MM.1S (cell line): ENCODE measurements around the gene PASD1.

Experiments used
- CTCF ChIP-seq: fragments of 300-600 bp; sonication (generic); IDR thresholded peaks from 2 replicates; pipeline ENCODE4 v1.5.1; 2016; ENCODE audit warnings: antibody characterized with exemption, low read length, mixed read lengths
- EZH2phosphoT487 ChIP-seq: fragments of 300-600 bp; sonication (generic); IDR thresholded peaks from 2 replicates; pipeline ENCODE4 v1.6.1; 2018; ENCODE audit warnings: antibody characterized with exemption, low read length

- no peak for TF ChIP-seq EZH2phosphoT487
- TF ChIP-seq CTCF = no peak
Observed at GRCh38 chrX:151695583-151696340, 132.3 kb downstream of the PASD1 start.
